ENCODE results near the gene EXOSC5. TPM values are rescaled to one million over a fixed set of nuclear protein-coding genes. Genes with fewer than 3 reads are reported as not detected.

Gene EXOSC5
- total and polyA plus RNA-seq, 2 donors (not counting 1 experiment from before 2014, with no cell fraction given) = 14.1 to 41.4 TPM

- Mint-ChIP-seq H3K9me3 (ENCODE audit: insufficient read depth) (no peaks in the 10 kb centered on the region), H3K27me3 (no peaks in the 10 kb centered on the region), H3K4me1 (peaks cover 15% of the 10 kb centered on the region), H3K4me3 (peak overlapping the region; percentile 73), H3K27ac (peak overlapping the region; percentile 10)
- no peaks in the 10 kb centered on the region for H3K27me3 ChIP-seq (replicated peaks in 1 of 4; ENCODE audit: control extremely low read depth in 1 of 4, control insufficient read depth in 3 of 4, insufficient read depth in 4 of 4, low read length in 3 of 4)
- no peak overlapping the region for H3K27ac ChIP-seq (ENCODE audit: low read length in 2 of 2)
- H3K9me3 ChIP-seq (ENCODE audit: control extremely low read depth in 1 of 3, control insufficient read depth in 2 of 3, insufficient read depth in 1 of 3, low read length in 2 of 3) = no peaks in the 10 kb centered on the region
- H3K79me2 ChIP-seq (ENCODE audit: control insufficient read depth, insufficient read depth, low read length) = peaks cover 12% of the 10 kb centered on the region
- H3K4me3 ChIP-seq (ENCODE audit: control extremely low read depth in 1 of 5, extremely low read depth in 1 of 5, insufficient read depth in 1 of 5, low read depth in 2 of 5, low read length in 4 of 5) = no peak overlapping the region
- 90% methylated on average over 4 of the region's 7 CpGs for WGBS (ENCODE audit: insufficient coverage)
- DNase-seq (no peak), ATAC-seq (ENCODE audit: low read depth) (no peak)
- peaks cover 0 to 20% of the 10 kb centered on the region in 2 experiments for H3K36me3 ChIP-seq (replicated peaks in 1 of 2; ENCODE audit: control extremely low read depth in 1 of 2, control insufficient read depth in 1 of 2, extremely low read depth in 1 of 2, insufficient read depth in 2 of 2, low read length in 1 of 2)
- POLR2A ChIA-PET = interaction anchor here (1.3 kb wide), 1 partner anchor 82 kb away, joined by 3 read pairs; no protein-coding TSS in a partner anchor
- no peaks in the 10 kb centered on the region for H4K20me1 ChIP-seq (ENCODE audit: control insufficient read depth, insufficient read depth, low read length, poor library complexity, severe bottlenecking)
- peaks cover 8 to 14% of the 10 kb centered on the region in 2 donors for H3K4me1 ChIP-seq (ENCODE audit: control insufficient read depth in 2 of 2, insufficient read depth in 2 of 2, low read length in 2 of 2)
- H3K4me2 ChIP-seq (replicated peaks; ENCODE audit: low read depth, low read length, poor library complexity, severe bottlenecking) = no peak overlapping the region
- intact Hi-C loops (cut with micrococcal nuclease) = no loop called here
- CTCF ChIA-PET = interaction anchor here (1.5 to 3.8 kb wide), 4 partner anchors 11 to 132 kb away, joined by 4 to 31 read pairs (median 8); no protein-coding TSS in a partner anchor
- no peak overlapping the region for H2AFZ ChIP-seq (ENCODE audit: insufficient read depth, low read depth, low read length, poor library complexity, severe bottlenecking)
- TF ChIP-seq, protein P1, sequence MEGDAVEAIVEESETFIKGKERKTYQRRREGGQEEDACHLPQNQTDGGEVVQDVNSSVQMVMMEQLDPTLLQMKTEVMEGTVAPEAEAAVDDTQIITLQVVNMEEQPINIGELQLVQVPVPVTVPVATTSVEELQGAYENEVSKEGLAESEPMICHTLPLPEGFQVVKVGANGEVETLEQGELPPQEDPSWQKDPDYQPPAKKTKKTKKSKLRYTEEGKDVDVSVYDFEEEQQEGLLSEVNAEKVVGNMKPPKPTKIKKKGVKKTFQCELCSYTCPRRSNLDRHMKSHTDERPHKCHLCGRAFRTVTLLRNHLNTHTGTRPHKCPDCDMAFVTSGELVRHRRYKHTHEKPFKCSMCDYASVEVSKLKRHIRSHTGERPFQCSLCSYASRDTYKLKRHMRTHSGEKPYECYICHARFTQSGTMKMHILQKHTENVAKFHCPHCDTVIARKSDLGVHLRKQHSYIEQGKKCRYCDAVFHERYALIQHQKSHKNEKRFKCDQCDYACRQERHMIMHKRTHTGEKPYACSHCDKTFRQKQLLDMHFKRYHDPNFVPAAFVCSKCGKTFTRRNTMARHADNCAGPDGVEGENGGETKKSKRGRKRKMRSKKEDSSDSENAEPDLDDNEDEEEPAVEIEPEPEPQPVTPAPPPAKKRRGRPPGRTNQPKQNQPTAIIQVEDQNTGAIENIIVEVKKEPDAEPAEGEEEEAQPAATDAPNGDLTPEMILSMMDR (IDR thresholded peaks at IDR 0.05) = no peak
- no peak for TF ChIP-seq EZH2 (IDR thresholded peaks at IDR 0.05; ENCODE audit: borderline replicate concordance, insufficient read depth, low read depth, low read length, poor library complexity, severe bottlenecking)
- H3K9ac ChIP-seq (ENCODE audit: low read length) = no peak overlapping the region
Observed at GRCh38 chr19:41437944-41438574, 40.9 kb upstream of the EXOSC5 start.

DNA sequence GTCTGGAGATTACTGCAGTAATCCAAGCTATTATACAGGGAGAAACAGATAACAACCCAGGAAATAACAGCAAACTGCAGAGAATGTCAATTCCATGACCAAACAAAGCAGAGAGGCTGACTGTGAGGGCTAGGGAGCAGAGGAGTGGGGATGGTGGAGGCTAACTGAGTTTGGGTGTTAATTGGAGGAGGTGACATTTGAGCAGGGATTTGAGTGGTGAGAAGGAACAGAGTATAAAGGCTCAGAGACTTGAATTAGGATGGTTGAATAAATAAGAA is 39.5 kb upstream of the EXOSC5 start:
- Histone ChIP-seq H4K20me1 (ENCODE audit: control insufficient read depth, insufficient read depth, low read length, poor library complexity, severe bottlenecking) (no peaks in the 10 kb centered on the region), H3K4me2 (replicated peaks; ENCODE audit: low read depth, low read length, poor library complexity, severe bottlenecking) (no peak overlapping the region), H3K9ac (ENCODE audit: low read length) (no peak overlapping the region), H3K9me3 (ENCODE audit: control extremely low read depth in 1 of 3, control insufficient read depth in 2 of 3, insufficient read depth in 1 of 3, low read length in 2 of 3) (no peaks in the 10 kb centered on the region), H3K4me1 (ENCODE audit: control insufficient read depth in 2 of 2, insufficient read depth in 2 of 2, low read length in 2 of 2) (peaks cover 8 to 14% of the 10 kb centered on the region in 2 donors), H3K27me3 (replicated peaks in 1 of 4; ENCODE audit: control extremely low read depth in 1 of 4, control insufficient read depth in 3 of 4, insufficient read depth in 4 of 4, low read length in 3 of 4) (no peaks in the 10 kb centered on the region), H2AFZ (ENCODE audit: insufficient read depth, low read depth, low read length, poor library complexity, severe bottlenecking) (no peak overlapping the region), H3K79me2 (ENCODE audit: control insufficient read depth, insufficient read depth, low read length) (peaks cover 12% of the 10 kb centered on the region), H3K36me3 (replicated peaks in 1 of 2; ENCODE audit: control extremely low read depth in 1 of 2, control insufficient read depth in 1 of 2, extremely low read depth in 1 of 2, insufficient read depth in 2 of 2, low read length in 1 of 2) (peaks cover 0 to 35% of the 10 kb centered on the region in 2 experiments), H3K27ac (ENCODE audit: low read length in 2 of 2) (no peak overlapping the region), H3K4me3 (ENCODE audit: control extremely low read depth in 1 of 5, extremely low read depth in 1 of 5, insufficient read depth in 1 of 5, low read depth in 2 of 5, low read length in 4 of 5) (no peak overlapping the region)
- POLR2A ChIA-PET = no interaction called here
- intact Hi-C loops (cut with micrococcal nuclease) = no loop called here
- CTCF ChIA-PET = interaction anchor here (0.5 to 2.7 kb wide), 6 partner anchors 118 to 1906 kb away, joined by 3 to 9 read pairs (median 4); partner anchors contain the start of gene CCDC97
- Mint-ChIP-seq H3K4me3 (no peak overlapping the region), H3K27ac (no peak overlapping the region), H3K4me1 (peaks cover 15% of the 10 kb centered on the region), H3K27me3 (no peaks in the 10 kb centered on the region), H3K9me3 (ENCODE audit: insufficient read depth) (no peaks in the 10 kb centered on the region)
- TF ChIP-seq, protein P1 (IDR thresholded peaks at IDR 0.05) = no peak
- TF ChIP-seq EZH2 (IDR thresholded peaks at IDR 0.05; ENCODE audit: borderline replicate concordance, insufficient read depth, low read depth, low read length, poor library complexity, severe bottlenecking) = no peak
- DNase-seq (no peak), ATAC-seq (ENCODE audit: low read depth) (no peak)
